Nucleus accumbens (tissue), 56 donors: ENCODE results near the gene PCDH1.

ENCODE experiments used
- DNase-seq, 56 donors: peaks; one replicate each; lab custom pipeline; 2025; lab: John Stamatoyannopoulos, UW

Gene PCDH1

GRCh38 chr5:141816598-141817399 lies 61.4 kb downstream of the PCDH1 start:
- peak in 31 of 56 donors; percentile 11 to 68 (median 44) for DNase-seq

GRCh38 chr5:141815796-141816180 lies 62.4 kb downstream of the PCDH1 start:
- DNase-seq = no peak

GRCh38 chr5:141815051-141815795 lies 63.0 kb downstream of the PCDH1 start:
- DNase-seq = no peak

- DNase-seq = peak in 44 of 56 donors; percentile 11 to 81 (median 35)
These were observed 63.9 kb downstream of the PCDH1 start for GRCh38 chr5:141814064-141814964.

- DNase-seq = peak in 2 of 56 donors; percentile 13 to 21
These were observed 65.7 kb downstream of the PCDH1 start for GRCh38 chr5:141812512-141812911.

- DNase-seq = peak in 49 of 56 donors; percentile 15 to 84 (median 54)
These were observed 66.7 kb downstream of the PCDH1 start for GRCh38 chr5:141811287-141812155.

- no peak for DNase-seq
These were observed 67.5 kb downstream of the PCDH1 start for GRCh38 chr5:141810702-141811101.

GRCh38 chr5:141809380-141810096 lies 68.7 kb downstream of the PCDH1 start:
- peak in 1 of 56 donors; percentile 15 for DNase-seq

- DNase-seq = no peak
These were observed 69.4 kb downstream of the PCDH1 start for GRCh38 chr5:141808857-141809256.

GRCh38 chr5:141807732-141808131 lies 70.5 kb downstream of the PCDH1 start:
- DNase-seq = no peak

GRCh38 chr5:141807329-141807728 lies 70.9 kb downstream of the PCDH1 start:
- DNase-seq = peak in 1 of 56 donors; percentile 16

GRCh38 chr5:141806626-141807025 lies 71.6 kb downstream of the PCDH1 start:
- no peak for DNase-seq

GRCh38 chr5:141805874-141806595 lies 72.2 kb downstream of the PCDH1 start:
- DNase-seq = no peak

- no peak for DNase-seq
These were observed 73.7 kb downstream of the PCDH1 start for GRCh38 chr5:141804475-141804874.
